ENCODE data around the gene GNG10.
"Not testable (repeated sequence)": the region's sequence is repeated elsewhere in the genome, so short reads cannot be mapped to it uniquely, and the experiment has no call there.

Gene GNG10

GRCh38 chr9:111657051-111657450 is 4.4 kb upstream of the GNG10 start:
- DNase-seq (ENCODE audit: low read depth), result no peak

DNA sequence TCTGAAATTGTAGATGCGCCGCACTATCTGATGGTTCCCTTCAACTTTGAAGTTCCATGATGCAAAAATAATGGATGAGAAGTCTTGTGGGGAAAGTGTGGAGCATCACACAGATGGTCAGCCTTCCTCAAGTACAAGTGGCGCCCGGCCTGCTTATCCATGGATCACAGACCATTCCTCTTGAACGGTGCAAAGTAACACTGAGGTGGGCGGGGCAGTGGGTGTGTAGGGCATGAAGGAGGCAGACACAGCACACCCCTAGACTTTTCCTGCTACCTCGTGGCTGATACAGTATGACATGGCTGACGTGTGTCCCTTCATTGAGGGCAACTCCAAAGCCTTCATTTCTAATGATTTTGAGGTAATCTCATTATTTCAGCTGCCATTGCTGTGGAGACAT is 2.5 kb upstream of the GNG10 start:
- DNase-seq (ENCODE audit: low read depth), result no peak

GRCh38 chr9:111659691-111660090 is 1.7 kb upstream of the GNG10 start:
- DNase-seq (ENCODE audit: low read depth), result no peak

DNA sequence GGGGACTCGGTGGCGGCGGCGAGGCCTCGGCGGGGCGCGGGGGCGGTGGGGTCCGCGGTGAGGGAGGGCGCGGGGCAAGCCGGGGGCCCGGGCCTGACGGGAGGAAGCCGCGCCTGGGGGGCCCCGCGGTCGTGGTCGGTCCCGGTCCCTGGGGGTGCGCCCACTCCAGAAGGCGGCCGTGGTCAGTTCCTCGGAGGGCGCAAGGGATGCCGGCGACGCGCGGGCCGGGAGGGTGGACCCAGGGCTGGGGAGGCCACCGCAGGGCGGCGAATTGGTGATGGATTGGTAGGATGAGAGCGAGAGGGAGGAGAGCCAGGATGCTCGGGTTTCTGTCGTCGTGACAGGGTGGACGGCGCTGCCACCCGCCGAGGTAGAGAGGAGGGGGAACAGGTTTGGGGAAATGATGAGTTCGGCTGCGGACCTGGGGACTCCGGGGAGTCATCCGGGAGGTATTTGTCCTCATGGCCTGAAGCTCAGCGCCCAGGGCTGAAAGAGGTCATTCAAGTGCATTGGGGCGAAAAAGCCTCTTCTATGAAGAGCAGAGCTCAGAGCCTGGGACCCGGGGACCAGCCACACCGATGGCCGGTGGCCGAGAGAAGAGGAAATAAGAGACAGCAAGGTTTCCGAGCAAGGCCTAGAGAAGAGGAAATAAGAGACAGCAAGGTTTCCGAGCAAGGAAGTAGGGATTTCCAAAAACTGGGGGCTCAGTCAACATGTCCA is 557 bp downstream of the GNG10 start:
- peak; percentile 5 for DNase-seq (ENCODE audit: low read depth)

- DNase-seq (ENCODE audit: low read depth), result peak; percentile 4
These were observed 1.3 kb downstream of the GNG10 start for GRCh38 chr9:111662576-111663300.

DNA sequence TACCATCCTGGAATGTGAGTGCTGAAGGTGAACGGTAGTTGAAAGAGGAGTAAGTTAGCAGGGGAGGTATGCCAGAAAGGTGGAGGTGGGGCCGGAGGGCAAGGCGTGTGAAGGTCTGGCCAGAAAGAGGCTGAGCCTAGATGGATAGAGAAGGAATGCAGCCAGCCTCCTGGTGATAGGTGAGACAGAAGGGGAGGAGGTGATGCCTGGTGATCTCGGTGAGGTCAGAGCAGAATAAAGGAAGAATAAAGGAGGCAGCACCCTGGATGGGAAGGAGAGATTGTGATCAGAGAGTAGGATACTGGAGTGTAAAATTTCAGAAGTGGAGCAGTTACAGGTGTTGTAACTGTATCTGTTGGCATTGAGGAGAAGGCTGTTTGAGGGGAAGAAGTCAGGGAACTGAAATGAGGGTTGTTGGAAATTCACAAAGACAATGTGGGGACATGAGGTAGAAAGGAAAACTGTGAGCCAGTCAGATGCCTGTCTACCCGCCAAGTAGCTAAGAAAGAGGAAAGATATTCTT is 2.0 kb downstream of the GNG10 start:
- DNase-seq (ENCODE audit: low read depth), result no peak

DNA sequence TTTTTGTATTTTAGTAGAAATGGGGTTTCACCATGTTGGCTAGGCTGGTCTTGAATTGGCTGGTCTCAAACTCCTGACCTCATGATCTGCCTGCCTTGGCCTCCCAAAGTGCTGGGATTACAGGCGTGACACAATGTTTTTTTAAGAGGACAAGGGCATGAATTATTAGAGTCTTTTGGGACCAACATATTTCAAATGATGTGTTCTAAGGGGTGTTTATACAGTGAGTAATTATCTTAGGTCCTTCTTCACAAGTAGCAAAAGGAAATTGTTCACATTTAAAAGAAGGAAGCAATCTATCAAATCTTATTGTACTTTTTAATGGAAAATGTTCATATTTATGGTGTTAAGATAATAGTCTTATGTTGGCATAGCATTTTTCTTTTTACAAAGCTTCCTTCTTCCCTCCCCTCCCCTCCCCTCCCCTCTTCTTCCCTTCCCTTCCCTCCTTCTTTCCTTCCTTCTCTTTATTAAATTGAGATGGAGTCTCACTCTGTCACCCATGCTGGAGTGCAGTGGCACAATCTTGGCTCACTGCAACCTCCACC is 6.7 kb downstream of the GNG10 start:
- DNase-seq (ENCODE audit: low read depth), result no peak

DNA sequence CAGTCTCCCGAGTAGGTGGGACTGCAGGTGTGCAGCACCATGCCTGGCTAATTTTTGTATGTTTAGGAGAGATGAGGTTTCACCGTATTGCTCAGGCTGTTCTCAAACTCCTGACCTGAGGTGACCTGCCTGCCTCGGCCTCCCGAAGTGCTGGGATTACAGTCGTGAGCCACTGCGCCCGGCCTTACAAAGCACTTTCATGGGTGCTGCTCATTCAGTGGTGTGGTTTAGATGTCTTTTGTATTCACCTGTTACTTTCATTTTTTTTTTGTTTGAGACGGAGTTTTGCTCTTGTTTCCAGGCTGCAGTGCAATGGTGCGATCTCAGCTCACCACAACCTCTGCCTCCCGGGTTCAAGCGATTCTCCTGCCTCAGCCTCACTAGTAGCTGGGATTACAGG is 7.2 kb downstream of the GNG10 start:
- DNase-seq (ENCODE audit: low read depth), result not testable (repeated sequence)

DNA sequence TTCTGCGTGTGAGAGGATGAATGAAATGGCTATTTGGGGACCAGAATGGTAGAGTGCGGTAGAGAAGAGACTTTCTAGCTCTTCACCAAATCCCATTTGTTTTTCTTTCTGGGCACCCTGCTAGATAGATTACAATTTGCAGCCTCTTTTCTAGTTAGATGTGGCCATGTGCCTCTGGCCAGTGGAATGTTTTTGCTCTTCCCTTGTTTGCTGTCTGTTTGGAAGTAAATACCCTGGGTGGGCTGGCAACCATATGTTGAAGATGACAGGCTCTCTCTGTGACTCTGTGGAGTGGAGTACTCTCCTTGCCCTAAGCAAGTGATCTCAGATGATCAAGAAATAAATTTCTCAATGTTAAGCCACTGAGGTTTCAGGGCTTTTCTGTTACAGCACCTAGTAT is 12.9 kb downstream of the GNG10 start:
- no peak for DNase-seq (ENCODE audit: low read depth)

DNA sequence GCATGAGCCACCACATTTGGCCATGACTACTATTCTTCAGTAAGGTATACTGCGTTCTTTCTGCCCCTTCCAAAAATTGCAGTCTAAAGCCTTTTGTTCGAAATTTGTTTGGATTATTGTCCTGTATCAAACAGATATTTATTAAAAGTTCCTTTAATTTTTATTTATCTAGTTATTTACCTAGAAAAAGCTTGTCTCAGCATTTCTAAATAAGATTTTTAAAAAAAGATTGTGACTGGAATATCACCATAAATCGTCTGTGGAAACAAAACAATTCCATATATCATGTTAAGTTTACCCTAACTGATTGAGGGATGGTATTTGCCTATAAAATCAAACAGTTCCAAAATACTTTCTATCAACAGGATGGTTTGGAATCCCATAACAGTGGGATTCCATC is 14.7 kb downstream of the GNG10 start:
- no peak for DNase-seq (ENCODE audit: low read depth)

DNA sequence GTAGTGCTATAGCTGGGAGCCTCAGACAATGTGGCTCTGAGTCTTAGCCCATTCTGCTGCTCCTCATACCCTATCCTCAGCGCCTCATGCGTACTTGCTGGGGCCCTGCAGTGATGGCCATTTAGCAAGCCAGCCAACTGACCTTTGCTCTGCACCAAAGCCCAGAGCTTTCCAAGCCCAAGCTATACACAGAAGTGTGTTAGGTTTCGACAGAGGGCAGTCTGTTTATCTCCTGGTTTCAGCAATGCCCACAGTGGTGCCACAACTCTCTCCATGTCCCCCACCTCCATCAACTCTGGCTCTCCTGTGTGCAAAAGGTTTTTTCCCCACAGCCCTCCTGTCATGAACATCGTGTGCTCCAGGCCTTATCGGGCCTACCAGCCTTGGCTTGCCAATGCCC is 16.9 kb downstream of the GNG10 start:
- no peak for DNase-seq (ENCODE audit: low read depth)

DNA sequence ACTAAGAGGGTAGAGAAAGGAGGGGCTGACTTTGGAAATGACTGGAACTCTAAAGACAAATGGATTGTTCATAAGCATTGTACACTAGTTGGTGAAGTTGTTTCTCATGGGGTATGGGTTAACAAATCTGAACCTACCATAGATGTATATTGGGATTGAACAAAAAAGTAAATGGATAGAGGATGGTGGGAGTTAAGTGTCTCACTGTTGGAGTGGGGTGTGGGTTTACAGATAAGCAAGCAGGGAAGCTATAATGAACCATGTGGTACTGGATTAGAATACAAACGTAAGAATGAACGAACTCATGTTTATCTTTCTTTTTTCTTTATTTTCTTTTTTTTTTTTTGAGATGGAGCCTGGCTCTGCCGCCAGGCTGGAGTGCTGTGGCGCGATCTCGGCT is 17.8 kb downstream of the GNG10 start:
- no peak for DNase-seq (ENCODE audit: low read depth)

DNA sequence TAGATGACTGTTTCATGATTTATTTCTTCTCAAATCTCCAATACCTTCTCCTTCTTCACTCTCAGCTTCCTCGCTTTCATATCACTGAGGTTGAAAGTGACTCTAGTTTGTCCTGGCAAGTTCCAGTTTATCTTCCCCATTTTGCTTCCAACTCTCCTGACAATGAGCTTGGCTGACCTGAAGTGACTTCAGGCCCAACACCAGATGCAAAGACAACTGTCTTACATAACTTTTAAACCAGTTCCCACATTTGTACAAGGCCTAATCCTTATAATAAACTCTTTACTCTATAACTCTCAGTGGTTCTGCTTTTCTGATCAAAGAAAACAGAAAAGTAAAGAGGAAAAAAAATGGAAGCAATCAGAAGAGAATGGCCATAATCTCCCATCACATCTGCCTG is 22.0 kb downstream of the GNG10 start:
- no peak for DNase-seq (ENCODE audit: low read depth)

- DNase-seq (ENCODE audit: low read depth), result no peak
These were observed 30.4 kb downstream of the GNG10 start for GRCh38 chr9:111691672-111692329.

GRCh38 chr9:111696796-111697195 is 35.4 kb downstream of the GNG10 start:
- DNase-seq (ENCODE audit: low read depth), result no peak

GRCh38 chr9:111700776-111701175 is 39.4 kb downstream of the GNG10 start:
- no peak for DNase-seq (ENCODE audit: low read depth)

DNA sequence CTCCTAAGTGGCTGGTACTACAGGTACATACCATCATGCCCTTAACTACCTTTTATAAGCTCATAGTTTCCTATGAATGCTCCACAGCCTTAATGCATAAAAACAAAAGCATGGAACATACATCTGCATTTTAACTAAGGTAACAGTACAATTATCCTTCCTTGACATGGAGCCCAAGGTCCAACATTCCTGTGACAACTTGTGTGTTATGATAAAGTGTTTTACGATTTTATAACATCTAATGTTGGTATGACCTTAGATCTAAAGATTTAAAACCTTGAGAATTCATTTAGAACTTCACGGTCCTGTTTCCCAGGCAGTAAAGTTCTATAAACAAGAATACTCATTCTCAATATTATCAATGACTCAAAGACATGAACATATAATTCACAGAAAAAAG is 43.1 kb downstream of the GNG10 start:
- DNase-seq (ENCODE audit: low read depth), result no peak

- no peak for DNase-seq (ENCODE audit: low read depth)
These were observed 50.1 kb downstream of the GNG10 start for GRCh38 chr9:111711548-111711947.

DNA sequence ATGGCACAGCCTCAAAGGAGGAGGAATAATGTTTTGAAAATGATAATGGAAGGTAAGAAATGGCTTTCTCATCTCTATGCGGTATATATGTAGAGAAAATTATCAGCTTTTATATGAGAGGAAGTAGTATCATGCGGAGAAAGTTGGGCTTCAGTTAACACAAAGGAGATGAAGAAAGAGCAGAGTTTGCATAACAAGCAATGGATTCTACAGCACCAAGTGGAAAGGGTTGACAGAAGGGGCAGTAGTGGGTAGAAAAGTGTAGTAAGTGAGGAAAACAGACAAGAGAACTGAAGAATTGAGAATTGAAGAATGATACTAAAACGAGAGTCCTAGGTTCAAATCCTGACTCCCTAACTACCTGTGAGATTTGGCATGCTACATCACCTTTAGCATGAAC is 51.0 kb downstream of the GNG10 start:
- DNase-seq (ENCODE audit: low read depth), result no peak

- no peak for DNase-seq (ENCODE audit: low read depth)
These were observed 54.1 kb downstream of the GNG10 start for GRCh38 chr9:111715471-111715870.

DNA sequence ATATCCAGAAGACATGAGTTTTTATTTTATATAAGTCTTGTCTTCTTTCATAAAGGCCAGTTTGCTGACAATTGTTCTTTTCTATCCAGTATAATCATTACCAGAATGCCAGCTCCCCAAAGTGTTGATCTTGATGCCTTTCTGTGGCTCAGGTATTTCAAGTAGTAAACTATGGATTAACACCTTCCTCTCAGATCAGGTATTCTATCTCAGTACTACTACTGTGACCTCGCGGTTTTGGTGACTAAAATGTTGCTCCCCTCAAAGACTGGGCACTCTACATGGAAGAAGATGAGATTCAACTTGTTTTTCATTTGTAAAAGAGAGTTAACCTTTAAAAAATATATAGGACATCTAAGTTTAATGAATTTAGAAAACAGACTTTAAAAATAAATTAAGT is 58.1 kb downstream of the GNG10 start:
- DNase-seq (ENCODE audit: low read depth), result no peak

Measured in activated T-cell treated with anti-CD3 and anti-CD28 coated beads for 1 hour (primary cell).